H9 (cell line): ENCODE data around the gene NPC1. TPM values are rescaled to one million over a fixed set of nuclear protein-coding genes. Genes with fewer than 3 reads are reported as not detected.

ENCODE experiments used
- DNase-seq: peaks from one replicate; pipeline ENCODE4 v3.0.0-alpha.2; 2017
- H2AFZ ChIP-seq: one replicate; pipeline ENCODE4 v1.6.1; 2013; ENCODE audit warnings: mild to moderate bottlenecking, low read length, control low read depth, moderate library complexity
- H2AK5ac ChIP-seq: 2 replicates; pipeline ENCODE4 v1.6.1; 2013; ENCODE audit warnings: low read length, control low read depth, mixed read lengths; ENCODE audit not compliant: insufficient read length
- H2BK120ac ChIP-seq: one replicate; pipeline ENCODE4 v1.6.1; 2013; ENCODE audit warnings: low read depth, mild to moderate bottlenecking, low read length, control low read depth, inconsistent platforms; ENCODE audit not compliant: poor library complexity, severe bottlenecking
- H2BK12ac ChIP-seq: 2 replicates; pipeline ENCODE4 v1.6.1; 2013; ENCODE audit warnings: low read length, control low read depth, mixed read lengths, low read depth; ENCODE audit not compliant: insufficient read length
- H2BK15ac ChIP-seq: 2 replicates; pipeline ENCODE4 v1.6.1; 2013; ENCODE audit warnings: low read depth, low read length, control low read depth
- H2BK20ac ChIP-seq: one replicate; pipeline ENCODE4 v1.6.1; 2013; ENCODE audit warnings: low read depth, mild to moderate bottlenecking, low read length, control low read depth, inconsistent platforms; ENCODE audit not compliant: poor library complexity, severe bottlenecking
- H2BK5ac ChIP-seq: 2 replicates; pipeline ENCODE4 v1.6.1; 2013; ENCODE audit warnings: low read length, control low read depth, mixed read lengths; ENCODE audit not compliant: insufficient read length
- H3K14ac ChIP-seq: 2 replicates; pipeline ENCODE4 v1.6.1; 2013; ENCODE audit warnings: low read length, control low read depth; ENCODE audit not compliant: insufficient read depth
- H3K18ac ChIP-seq: 2 replicates; pipeline ENCODE4 v1.6.1; 2013; ENCODE audit warnings: low read depth, mild to moderate bottlenecking, mixed read lengths, low read length, control low read depth; ENCODE audit not compliant: insufficient read length
- H3K23ac ChIP-seq: 2 replicates; pipeline ENCODE4 v1.6.1; 2013; ENCODE audit warnings: low read length, control low read depth, mixed read lengths, low read depth; ENCODE audit not compliant: insufficient read length
- H3K23me2 ChIP-seq: 2 replicates; pipeline ENCODE4 v1.6.1; 2013; ENCODE audit warnings: low read depth, mild to moderate bottlenecking, mixed read lengths, low read length, control low read depth; ENCODE audit not compliant: insufficient read length, poor library complexity, severe bottlenecking
- H3K27ac ChIP-seq: 2 replicates; pipeline ENCODE4 v1.5.1; 2013; ENCODE audit warnings: low read length, control low read depth, mixed read lengths, low read depth; ENCODE audit not compliant: insufficient read length
- H3K27me3 ChIP-seq: 2 replicates; pipeline ENCODE4 v1.6.1; 2013; ENCODE audit warnings: low read length, control low read depth, inconsistent platforms; ENCODE audit not compliant: insufficient read depth
- H3K4ac ChIP-seq: 2 replicates; pipeline ENCODE4 v1.6.1; 2013; ENCODE audit warnings: low read depth, mild to moderate bottlenecking, control low read depth, inconsistent platforms, low read length, moderate library complexity
- H3K4me1 ChIP-seq: 2 replicates; pipeline ENCODE4 v1.6.1; 2013; ENCODE audit warnings: low read length, control low read depth, inconsistent platforms; ENCODE audit not compliant: insufficient read depth
- H3K4me2 ChIP-seq: 2 replicates; pipeline ENCODE4 v1.6.1; 2013; ENCODE audit warnings: low read length, control low read depth, mixed read lengths; ENCODE audit not compliant: insufficient read length, insufficient read depth
- H3K56ac ChIP-seq: 2 replicates; pipeline ENCODE4 v1.6.1; 2013; ENCODE audit warnings: low read depth, mild to moderate bottlenecking, mixed read lengths, low read length, control low read depth; ENCODE audit not compliant: insufficient read length
- H3K79me1 ChIP-seq: 2 replicates; pipeline ENCODE4 v1.6.1; 2013; ENCODE audit warnings: low read depth, mild to moderate bottlenecking, moderate library complexity, low read length, control low read depth, inconsistent platforms; ENCODE audit not compliant: insufficient read depth, poor library complexity, severe bottlenecking
- H3K79me2 ChIP-seq: 2 replicates; pipeline ENCODE4 v1.6.1; 2013; ENCODE audit warnings: low read length, control low read depth, inconsistent platforms; ENCODE audit not compliant: insufficient read depth
- H3K9ac ChIP-seq: 2 replicates; pipeline ENCODE4 v1.6.1; 2013; ENCODE audit warnings: low read length, control low read depth, mixed read lengths; ENCODE audit not compliant: insufficient read length; ENCODE audit errors: extremely low read depth
- H3K9me3 ChIP-seq: one replicate; pipeline ENCODE4 v1.6.1; 2013; ENCODE audit warnings: low read depth, low read length, inconsistent platforms; ENCODE audit not compliant: control insufficient read depth
- H3T11ph ChIP-seq: one replicate; pipeline ENCODE4 v1.6.1; 2013; ENCODE audit warnings: mild to moderate bottlenecking, low read length, control low read depth, inconsistent platforms
- H4K20me1 ChIP-seq: one replicate; pipeline ENCODE4 v1.6.1; 2013; ENCODE audit not compliant: control insufficient read depth, insufficient read length, insufficient read depth
- H4K5ac ChIP-seq: 2 replicates; pipeline ENCODE4 v1.6.1; 2013; ENCODE audit warnings: low read depth, mild to moderate bottlenecking, mixed read lengths, low read length, control low read depth; ENCODE audit not compliant: insufficient read length
- H4K8ac ChIP-seq: replicated peaks from 2 replicates; pipeline ENCODE4 v1.6.1; 2013; ENCODE audit warnings: low read length, control low read depth, mixed read lengths, low read depth; ENCODE audit not compliant: insufficient read length
- H4K91ac ChIP-seq: 2 replicates; pipeline ENCODE4 v1.6.1; 2013; ENCODE audit warnings: low read depth, mild to moderate bottlenecking, moderate library complexity, mixed read lengths, low read length, control low read depth; ENCODE audit not compliant: insufficient read length
- H3K27ac Mint-ChIP-seq, 3 experiments: 2 replicates in 2 of 3; 3 replicates in 1 of 3; pipeline ENCODE4 v1.8.0; 2020 to 2021; ENCODE audit warnings: mixed read lengths in 3 of 3, mild to moderate bottlenecking in 1 of 3, moderate library complexity in 1 of 3
- H3K27me3 Mint-ChIP-seq: 2 replicates; pipeline ENCODE4 v1.8.0; 2021; ENCODE audit warnings: low read depth, mild to moderate bottlenecking, moderate library complexity, mixed read lengths
- H3K36me3 Mint-ChIP-seq, 3 experiments: 2 replicates in 2 of 3; 3 replicates in 1 of 3; pipeline ENCODE4 v1.8.0; 2020 to 2021; ENCODE audit warnings: low read depth in 3 of 3, mixed read lengths in 3 of 3; ENCODE audit not compliant: insufficient read depth in 1 of 3
- H3K4me1 Mint-ChIP-seq, 2 experiments: 2 replicates each; pipeline ENCODE4 v1.8.0; 2020; ENCODE audit warnings: mixed read lengths in 2 of 2
- H3K4me3 Mint-ChIP-seq, 2 experiments: 2 replicates in 1 of 2; 3 replicates in 1 of 2; pipeline ENCODE4 v1.8.0; 2020 to 2021; ENCODE audit warnings: mild to moderate bottlenecking in 2 of 2, mixed read lengths in 2 of 2, moderate library complexity in 1 of 2
- H3K9me3 Mint-ChIP-seq, 2 experiments: 2 replicates in 1 of 2; 3 replicates in 1 of 2; pipeline ENCODE4 v1.8.0; 2020; ENCODE audit warnings: mild to moderate bottlenecking in 2 of 2, mixed read lengths in 2 of 2, moderate library complexity in 1 of 2
- WGBS: extraction: QIAGEN DNeasy Blood & Tissue Kit; methylation state at CpG from one replicate; pipeline ENCODE4 v1.1.7; 2013; ENCODE audit warnings: missing lambda C conversion rate, low lambda C conversion rate, mixed read lengths; ENCODE audit not compliant: insufficient read length; ENCODE audit errors: extremely low coverage; 5-methylcytosine and 5-hydroxymethylcytosine counted together
- total RNA-seq: library from RNA; stranded (reverse); gene quantifications from 2 replicates; pipeline ENCODE4 v1.2.1, GENCODE V29; 2021
- TF ChIP-seq, protein P1 (sequence below): fragments of 200-600 bp; sonication (generic); conservative IDR thresholded peaks from 3 replicates; pipeline ENCODE4 v1.8.0; 2021; ENCODE audit warnings: antibody characterized with exemption, mild to moderate bottlenecking

NPC1 gene
- total RNA-seq, 1 experiment from 2014 or later, result 24.2 TPM

DNA sequence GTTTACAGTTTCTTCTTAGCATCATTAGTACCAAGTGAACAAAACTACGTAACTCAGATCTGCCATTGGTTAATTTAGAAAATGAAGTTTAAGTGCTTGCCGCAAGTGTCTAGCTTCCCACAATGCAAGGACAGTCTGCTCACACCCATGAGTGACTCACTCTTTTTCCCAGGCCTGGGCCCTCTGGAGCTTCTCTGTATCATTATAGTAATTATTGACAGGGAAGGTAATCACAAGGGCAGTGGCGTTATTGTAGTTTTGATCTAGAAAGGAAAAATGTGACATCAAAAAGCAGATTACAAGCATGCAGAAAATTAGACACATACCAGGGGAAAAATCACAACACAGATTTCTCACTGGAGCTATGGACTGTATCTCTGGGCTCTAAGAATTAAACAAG lies 38.5 kb downstream of the NPC1 start:
- Histone ChIP-seq H3K14ac (no peak overlapping the region), H3K9ac (no peak overlapping the region), H4K5ac (no peak overlapping the region), H4K20me1 (no peaks in the 10 kb centered on the region), H2BK20ac (no peak overlapping the region), H4K8ac (no peak overlapping the region), H3K27ac (no peak overlapping the region), H2AK5ac (no peak overlapping the region), H3K4me2 (no peak overlapping the region), H3K23me2 (no peaks in the 10 kb centered on the region), H2BK12ac (no peak overlapping the region), H3K56ac (no peak overlapping the region), H2BK5ac (no peak overlapping the region), H3K23ac (no peak overlapping the region), H3T11ph (no peak overlapping the region), H3K18ac (no peak overlapping the region), H4K91ac (no peak overlapping the region), H2BK120ac (no peak overlapping the region), H3K4ac (no peak overlapping the region), H2BK15ac (no peak overlapping the region), H3K79me1 (no peaks in the 10 kb centered on the region), H3K9me3 (no peaks in the 10 kb centered on the region), H3K27me3 (no peaks in the 10 kb centered on the region), H3K4me1 (no peaks in the 10 kb centered on the region), H2AFZ (no peak overlapping the region), H3K79me2 (no peaks in the 10 kb centered on the region)
- H3K36me3 Mint-ChIP-seq, result peaks cover 23 to 77% (median 50%) of the 10 kb centered on the region in 3 experiments
- TF ChIP-seq, protein P1, sequence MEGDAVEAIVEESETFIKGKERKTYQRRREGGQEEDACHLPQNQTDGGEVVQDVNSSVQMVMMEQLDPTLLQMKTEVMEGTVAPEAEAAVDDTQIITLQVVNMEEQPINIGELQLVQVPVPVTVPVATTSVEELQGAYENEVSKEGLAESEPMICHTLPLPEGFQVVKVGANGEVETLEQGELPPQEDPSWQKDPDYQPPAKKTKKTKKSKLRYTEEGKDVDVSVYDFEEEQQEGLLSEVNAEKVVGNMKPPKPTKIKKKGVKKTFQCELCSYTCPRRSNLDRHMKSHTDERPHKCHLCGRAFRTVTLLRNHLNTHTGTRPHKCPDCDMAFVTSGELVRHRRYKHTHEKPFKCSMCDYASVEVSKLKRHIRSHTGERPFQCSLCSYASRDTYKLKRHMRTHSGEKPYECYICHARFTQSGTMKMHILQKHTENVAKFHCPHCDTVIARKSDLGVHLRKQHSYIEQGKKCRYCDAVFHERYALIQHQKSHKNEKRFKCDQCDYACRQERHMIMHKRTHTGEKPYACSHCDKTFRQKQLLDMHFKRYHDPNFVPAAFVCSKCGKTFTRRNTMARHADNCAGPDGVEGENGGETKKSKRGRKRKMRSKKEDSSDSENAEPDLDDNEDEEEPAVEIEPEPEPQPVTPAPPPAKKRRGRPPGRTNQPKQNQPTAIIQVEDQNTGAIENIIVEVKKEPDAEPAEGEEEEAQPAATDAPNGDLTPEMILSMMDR, result no peak
- WGBS, result no CpG with 5 or more reads among the region's 3 CpGs
- DNase-seq, result no peak
- no peaks in the 10 kb centered on the region for H3K27me3 Mint-ChIP-seq
- H3K4me1 Mint-ChIP-seq, result no peaks in the 10 kb centered on the region
- H3K4me3 Mint-ChIP-seq, result no peak overlapping the region
- H3K9me3 Mint-ChIP-seq, result no peaks in the 10 kb centered on the region
- no peak overlapping the region; a peak in 1 of 7 replicates for H3K27ac Mint-ChIP-seq
